IPS-NIHi11 (cell line): ENCODE measurements around the gene CPT1B.
"Not testable (repeated sequence)": the region's sequence is repeated elsewhere in the genome, so short reads cannot be mapped to it uniquely, and the experiment has no call there.

Source experiments
- DNase-seq: peaks from one replicate; pipeline ENCODE4 v3.0.0; 2012; ENCODE audit warnings: mixed read lengths, low spot score

Gene CPT1B

DNA sequence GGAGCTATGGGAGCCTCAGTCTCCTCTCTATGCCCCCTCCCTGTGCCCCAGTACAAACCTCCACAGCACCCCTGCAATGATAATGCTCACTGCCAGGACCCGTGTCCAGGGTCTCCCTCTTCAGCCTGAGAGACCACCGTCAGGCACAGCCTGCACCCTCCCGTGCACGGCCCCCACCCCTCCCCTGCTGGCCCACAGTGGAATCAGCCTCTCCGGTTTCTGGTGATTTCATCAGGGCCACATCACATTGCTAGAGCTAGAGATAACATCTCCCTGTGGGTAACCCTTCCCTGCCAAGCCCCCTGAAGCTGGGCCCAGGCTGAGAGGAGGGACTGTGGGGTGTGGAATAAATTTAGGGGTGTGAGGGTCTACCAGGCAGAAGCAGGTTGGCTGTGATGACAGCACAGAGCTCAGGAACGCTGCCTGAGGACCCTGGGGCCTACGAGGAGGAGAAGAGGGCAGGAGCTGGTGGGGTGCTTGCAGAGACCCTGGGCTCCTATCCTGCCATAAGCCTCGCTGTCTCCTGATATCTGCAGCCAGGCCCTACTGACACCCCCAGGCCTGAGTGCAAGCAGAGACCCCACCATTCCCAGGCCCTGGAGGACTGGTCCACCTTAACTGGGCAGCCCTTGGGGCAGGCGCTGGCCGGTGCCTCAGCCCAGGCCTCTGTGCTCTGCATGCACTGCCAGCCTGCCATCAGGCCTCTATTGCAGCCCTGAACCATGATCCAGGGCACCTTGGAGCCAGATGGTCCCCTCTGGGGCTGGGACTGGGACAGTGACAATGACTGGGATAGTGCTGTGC lies 32.5 kb downstream of the CPT1B start, which contains the start of gene KLHDC7B:
KLHDC7B (plus strand) TSS at position 378 of the 804 bp plus-strand sequence; CDS start at position 723, 345 bp downstream.
- no peak for DNase-seq

DNA sequence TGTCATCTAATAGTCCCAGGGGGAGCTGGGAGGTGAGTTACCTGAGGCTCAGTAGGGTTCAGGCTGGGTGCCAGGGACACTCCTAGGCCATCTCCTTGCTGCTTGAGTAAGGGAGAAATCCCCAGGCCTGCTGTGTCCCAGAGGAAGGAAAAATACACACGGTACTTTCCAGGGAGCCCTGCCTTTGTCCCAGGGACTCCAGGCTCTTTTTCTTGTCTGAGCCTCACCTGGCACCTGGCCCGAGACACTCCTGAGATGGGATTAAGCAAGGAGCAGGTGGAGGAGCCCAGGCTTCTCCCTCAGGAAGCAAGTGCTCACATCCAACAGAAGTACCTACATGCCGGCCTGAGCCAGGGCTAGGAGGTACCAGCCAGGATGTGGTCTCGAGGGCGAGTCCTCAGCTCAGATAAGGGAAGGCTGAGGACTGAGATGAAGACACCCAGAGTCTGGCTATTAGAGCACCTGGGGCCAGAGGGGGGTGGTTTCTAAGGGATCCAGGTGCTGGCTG lies 33.4 kb downstream of the CPT1B start:
- no peak for DNase-seq

DNA sequence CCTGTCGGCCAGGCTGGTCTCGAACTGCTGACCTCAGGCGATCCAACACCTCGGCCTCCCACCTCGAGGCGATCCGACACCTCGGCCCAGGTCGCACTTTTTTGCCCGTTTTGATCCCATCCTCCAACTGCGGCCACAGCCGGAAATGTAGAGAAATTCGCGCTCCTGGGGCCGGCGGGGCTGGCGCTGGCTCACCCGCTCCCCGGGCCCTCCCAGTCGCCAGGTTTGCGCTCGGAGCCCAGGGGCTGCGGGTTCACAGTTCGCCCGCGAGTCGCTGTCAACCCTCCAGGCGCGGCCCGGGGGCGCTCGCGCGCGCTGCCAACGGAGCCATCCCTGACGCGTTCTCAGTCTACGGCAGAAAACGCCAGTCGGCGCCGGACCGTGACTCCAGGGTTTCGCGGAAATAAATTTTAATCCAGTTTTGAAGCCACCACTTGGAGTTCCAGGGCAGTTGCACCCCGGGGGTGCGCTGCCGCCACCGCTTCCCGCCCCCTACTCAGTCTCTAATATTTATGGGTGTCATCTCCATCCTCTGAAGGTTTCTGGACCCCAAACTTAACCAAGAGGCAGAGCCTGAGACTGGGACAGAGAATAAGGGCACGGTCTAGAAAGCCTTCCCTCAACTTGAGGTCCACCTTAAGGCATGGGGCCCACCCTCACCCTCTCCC lies 34.0 kb downstream of the CPT1B start:
- DNase-seq = peak; percentile 98

DNA sequence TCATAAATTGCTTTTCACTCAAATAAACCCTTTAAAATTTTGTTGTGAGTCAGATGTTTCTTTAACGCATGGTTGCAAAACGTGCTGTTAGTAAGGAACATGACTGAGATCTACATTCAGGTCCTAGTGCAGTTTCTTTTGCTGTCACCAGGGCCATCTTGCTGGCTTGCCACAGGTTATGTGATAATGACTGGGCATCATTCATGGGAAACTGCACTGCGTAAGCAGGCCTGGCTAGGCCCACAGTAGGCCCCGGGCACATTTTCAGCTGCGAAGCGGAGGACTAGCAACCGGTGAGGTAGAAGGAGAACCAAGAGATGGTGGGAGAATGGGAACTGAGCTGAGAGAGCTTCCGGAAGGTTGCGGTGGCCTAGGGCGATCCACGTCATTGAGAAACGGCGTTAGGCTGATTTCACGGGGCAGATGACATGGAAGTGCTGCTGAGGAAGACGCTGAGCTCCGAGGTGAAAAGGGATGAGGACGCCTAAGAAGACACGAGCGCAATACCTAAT lies 35.8 kb downstream of the CPT1B start:
- no peak for DNase-seq

DNA sequence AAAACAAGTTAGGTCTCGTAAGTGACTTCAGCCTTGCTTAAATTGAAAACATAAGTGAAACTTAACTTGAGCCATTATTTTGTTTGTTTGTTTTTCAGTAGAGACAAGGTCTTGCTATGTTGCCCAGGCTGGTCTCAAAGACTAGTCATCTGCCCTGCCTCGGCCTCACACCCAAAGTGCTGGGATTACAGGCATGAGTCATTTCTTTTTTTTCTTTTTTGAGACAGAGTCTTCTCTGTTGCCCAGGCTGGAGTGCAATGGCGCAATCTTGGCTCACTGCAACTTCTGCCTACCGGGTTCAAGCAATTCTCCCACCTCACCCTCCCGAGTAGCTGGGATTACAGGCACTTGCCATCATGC lies 36.6 kb downstream of the CPT1B start:
- DNase-seq = not testable (repeated sequence)

DNA sequence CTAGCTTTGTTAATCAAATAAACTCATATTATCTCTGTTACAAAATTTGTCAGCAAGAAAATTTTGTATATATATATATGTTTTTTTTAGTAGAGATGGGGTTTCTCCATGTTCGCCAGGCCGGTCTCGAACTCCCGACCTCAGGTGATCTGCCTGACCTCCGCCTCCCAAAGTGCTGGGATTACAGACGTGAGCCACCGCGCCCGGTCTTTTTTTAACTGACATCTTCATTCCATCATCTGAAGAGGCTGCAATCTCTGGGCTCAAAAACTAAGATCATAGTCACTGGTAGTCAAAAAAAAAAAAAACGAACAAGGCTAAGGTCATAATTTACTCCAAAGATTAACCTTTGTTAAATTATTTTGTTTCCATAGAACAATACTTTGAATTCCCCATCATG lies 37.8 kb downstream of the CPT1B start:
- no peak for DNase-seq

DNA sequence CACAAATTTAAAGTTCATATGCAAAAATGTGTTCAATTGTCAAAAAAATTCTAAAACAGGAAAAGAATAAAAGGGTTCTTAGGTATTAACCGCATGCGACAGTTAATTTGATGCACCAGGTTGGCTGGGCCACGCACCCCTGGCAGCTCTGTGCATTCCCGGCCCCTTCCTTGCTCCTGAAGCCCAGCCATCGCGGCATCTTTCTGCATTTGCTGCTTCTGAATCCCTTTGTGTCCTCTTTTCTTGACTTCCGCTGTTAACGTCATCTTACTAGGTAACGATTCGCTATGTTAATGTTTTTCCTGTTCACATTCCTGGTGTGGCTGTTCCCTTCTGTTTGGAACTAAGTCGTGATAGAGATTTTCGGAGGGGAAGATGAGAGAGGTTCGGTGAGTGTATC lies 40.5 kb downstream of the CPT1B start:
- no peak for DNase-seq

DNA sequence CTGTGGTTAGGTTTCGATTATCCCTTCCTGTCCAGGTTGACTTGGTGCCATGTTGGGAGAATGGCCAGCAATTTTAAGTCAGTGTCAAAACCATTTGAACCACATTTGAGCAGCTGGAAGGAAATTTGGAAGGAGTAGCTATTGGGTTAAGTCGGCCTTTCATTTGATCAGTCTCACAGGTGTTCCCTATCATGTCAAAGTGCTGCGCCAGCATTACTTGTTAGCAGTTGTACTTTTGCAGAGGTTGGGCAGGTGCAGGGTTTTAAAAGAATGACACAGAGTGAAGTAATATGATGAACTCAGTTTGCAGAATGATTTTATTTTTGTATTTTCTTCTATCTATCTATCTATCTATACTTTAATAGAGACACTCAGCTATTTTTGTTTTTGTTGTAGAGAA lies 42.0 kb downstream of the CPT1B start:
- DNase-seq = no peak

DNA sequence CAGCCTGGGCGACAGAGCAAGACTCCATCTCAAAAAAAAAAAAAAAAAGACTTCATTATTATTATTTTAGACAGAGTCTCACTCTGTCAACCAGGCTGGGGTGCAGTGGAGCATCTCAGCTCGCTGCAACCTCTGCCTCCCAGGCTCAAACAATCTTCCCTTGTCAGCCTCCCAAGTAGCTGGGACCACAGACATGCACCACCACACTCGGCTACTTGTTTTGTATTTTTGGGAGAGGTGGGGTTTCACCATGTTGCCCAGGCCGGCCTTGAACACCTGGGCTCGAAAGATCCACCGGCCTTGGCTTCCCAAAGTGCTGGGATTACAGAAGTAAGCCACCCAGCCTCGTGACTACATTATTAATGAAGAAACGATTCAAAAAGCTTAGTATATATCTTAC lies 43.1 kb downstream of the CPT1B start:
- DNase-seq = no peak

DNA sequence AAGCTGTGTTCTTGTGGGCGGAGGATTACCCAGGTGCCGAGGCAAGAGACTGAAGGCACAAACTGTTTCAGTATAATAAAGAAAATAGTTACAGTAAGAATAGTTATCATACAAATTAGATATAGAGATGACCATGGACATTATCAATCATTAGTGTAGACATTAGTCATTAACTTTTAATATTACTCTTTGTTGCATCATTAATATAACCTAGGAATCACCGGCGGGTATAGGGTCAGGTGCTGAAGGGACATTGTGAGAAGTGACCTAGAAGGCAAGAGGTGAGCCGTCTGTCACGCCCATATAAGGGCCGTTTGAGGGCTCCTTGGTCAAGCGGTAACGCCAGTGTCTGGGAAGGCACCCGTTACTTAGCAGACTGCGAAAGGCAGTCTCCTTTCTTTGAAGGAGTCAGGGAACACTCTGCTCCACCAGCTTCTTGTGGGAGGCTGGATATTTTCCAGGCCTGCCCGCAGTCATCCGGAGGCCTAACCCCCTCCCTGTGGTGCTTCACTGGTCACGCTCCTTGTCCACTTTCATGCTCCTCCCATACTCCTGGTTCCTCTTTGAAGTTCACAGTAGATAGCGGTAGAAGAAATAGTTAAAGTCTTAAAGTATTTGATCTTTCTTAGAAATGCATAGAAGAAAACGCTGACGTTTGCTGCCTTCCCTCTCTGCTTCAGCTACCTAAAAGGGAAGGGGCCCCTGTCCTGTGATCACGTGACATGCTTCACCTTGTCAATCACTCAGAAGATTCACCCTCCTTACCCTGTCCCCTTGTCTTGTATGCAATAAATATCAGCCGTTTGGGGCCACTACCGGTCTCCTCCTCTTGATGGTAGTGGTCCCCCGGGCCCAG lies 44.1 kb downstream of the CPT1B start:
- DNase-seq = not testable (repeated sequence)

DNA sequence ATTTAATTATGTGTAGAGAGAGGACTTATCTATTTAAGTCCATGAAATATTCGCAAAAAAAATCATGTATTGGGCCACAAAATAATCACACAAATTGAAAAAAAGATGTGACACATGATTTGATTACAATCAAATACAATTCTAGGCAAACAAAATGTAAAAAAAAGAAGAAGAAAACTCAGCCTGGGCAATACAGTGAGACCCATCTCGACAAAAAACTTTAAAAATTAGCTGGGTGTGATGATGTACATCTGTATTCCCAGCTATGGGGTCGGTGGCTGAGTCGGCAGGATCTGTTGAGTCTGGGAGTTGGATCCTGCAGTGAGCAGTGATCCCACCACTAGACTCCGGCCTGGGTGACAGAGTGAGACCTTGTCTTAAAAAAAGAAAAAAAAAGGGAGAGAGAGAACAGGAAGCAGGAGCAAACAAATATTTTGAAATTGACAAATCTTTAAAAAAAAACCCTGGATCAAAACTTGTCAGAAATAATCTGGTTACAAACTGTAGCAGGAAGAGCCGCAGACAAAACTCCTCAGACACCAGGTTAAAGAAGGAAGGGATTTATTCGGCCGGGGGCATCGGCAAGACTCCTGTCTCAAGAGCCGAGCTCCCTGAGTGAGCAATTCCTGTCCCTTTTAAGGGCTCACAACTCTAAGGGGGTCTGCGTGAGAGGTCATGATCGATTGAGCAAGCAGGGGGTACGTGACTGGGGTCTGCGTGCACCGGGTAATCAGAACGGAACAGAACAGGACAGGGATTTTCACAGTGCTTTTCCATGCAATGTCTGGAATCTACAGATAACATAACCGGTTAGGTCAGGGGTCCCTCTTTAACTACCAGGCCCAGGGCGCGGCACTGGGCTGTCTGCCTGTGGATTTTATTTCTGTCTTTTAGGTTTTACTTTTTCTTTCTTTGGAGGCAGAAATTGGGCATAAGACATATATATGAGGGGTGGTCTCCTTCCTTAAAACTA lies 45.1 kb downstream of the CPT1B start:
- no peak for DNase-seq

DNA sequence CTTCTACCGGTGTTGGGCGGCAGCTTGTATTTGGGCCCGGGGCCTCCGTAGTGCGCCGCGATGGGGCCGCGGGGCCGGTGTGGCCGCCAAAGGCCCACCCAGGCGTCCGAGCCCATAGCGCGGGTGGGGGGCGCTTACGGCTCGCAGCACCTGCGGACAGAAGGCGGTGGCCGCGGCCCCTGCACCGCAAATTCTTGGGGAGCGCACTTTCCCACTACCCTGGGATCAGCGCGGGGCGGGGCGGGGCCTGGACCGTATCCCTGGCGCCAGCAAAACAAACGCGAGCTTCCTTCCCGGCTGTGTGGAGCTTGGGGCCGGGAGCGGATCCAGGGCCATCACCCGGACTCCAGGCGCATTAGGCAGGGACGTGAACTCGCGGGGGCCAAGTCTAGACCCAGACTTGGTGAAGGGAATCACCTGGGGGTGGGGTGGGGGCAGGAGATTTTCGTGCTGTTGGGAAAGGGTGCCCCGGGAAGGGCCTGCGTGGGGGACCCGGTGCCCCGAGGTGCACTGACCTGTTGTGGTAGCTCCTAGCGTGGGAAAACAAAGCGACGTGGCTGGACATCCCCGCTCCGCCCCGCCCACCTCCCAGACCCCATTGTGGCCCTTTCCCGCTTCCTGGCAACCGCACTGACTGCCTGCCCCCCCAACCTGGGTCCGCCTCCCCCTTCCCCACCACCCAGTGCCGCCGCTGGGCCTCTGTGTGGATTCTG lies 46.1 kb downstream of the CPT1B start:
- peak; percentile 69 for DNase-seq

DNA sequence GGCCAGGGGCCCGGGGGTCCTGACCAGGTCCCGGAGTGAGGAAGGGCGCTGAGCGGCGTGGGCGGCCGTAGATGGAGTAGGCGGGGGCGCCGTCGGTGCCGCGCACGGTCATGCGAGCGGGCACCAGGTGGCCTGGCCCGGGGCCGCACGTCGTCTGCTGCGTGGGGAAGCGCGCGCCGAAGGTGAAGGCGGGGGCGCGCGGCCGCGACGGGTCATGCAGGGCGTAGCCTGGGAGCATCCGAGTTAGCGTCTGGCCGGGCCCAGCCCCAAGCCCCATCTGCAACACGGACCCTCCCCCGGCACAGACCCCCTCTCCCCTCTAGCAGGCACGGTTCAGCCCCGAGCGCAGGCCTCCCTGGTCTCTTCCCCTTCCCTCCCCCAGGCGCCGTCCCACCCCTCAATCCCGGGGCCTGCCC lies 46.7 kb downstream of the CPT1B start:
- peak; percentile 51 for DNase-seq

DNA sequence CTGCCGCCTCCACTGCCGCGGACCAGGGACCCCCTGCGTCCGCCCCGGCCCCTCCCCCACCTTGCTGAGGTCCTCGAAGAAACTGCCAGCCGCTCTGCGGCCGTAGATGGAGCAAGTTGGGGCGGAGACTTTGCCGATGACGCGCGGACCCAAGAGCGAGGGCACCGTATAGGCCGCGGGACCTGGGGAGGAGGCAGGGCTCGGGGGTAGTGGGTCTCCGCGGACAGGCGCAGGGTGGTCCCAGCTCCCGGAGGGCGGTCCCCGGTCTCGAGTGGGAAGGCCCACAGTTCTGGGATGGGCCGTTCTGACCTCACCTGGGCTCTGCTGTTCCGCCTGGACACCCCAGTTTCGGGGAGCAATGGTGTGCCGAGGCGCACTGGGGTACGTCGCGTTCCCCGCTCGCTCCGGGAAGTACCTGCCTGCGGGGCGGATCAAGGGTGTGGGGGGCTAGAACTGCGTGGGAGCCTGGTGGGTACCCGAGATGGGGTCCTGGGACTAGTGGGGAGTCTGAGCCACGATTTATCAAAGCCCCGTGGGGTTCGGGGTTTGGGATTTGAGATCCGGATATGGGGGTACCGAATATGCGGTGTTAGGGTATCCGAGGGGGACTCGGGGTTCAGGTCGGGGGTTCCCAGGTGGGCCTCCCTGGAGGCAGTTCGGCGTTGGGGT lies 47.2 kb downstream of the CPT1B start:
- peak; percentile 77 for DNase-seq

DNA sequence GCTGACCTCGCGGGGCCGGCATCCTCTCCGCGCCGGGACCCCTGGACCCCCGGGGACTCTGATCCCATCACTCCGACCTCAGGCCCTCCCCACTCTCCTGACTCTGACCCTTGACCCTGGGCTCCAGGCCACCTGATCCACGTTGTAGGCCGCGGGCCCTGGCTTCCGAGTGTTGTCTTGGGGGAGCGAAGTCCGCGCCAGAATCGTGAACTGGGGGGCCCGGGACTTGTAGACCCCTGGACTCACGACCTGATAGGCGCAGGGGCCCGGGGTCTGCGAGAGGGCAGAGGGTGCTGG lies 47.7 kb downstream of the CPT1B start:
- peak; percentile 21 for DNase-seq

DNA sequence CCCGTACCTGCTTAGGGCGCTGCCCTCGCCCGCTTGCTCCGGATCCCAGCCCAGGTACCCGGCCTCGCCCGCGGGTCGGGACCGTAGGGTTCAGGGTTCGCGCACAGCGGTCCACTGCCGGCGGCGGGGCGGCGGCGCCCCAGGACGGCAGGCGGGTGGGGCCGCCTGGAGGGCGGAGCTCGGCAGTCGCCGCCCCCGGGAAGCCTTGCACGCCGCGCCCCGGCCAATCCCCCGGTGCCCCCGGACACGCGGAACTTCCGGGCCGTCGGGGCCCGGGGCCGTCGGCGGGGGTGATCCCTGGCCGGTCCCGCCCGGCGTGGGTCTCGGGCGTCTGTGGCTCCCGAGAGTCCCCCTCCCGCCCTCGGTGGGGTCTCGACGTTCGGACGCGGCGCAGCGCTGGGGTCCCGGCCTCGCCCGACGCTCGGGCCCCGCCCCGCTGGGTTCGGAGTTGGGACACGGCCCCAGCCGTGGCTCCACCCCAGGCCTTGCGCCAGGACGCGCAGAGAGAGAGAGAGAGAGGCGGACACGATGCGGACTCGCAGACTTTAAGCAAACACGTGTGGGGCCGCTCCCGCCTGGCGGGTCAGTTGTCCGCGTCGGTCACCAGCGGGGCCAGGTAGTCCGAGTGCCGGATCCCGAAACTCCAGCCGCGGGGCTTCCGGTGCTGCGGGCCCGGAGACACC lies 48.2 kb downstream of the CPT1B start, which contains the start of gene TYMP:
TYMP (minus strand) TSS at position 116 of the 683 bp plus-strand sequence. CDS start 303 bp downstream, outside the sequence.
- no peak for DNase-seq

DNA sequence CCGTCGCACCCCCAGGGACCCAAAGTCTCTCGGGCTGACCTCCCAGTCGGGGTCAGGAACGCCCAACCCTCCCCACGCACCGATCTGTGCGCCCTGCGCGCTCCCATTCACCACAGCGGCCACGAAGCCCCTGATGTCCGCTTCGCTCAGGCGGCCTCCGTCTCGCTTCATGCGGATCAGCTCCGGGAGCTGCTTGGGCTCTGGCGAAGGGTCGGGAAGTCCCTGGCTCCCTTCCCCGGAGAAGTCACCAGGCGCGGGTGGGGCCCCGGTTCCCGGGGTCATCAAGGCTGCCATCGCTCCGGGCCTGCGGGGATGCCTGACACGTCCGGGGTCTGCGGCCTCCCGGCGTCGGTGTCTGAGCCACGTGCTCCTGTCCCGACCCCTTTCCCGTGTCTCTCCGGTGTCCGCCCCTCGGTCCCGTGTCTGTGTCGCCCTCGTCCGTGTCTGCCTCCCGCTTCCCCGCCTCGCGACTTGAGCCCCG lies 48.8 kb downstream of the CPT1B start:
- DNase-seq = no peak

DNA sequence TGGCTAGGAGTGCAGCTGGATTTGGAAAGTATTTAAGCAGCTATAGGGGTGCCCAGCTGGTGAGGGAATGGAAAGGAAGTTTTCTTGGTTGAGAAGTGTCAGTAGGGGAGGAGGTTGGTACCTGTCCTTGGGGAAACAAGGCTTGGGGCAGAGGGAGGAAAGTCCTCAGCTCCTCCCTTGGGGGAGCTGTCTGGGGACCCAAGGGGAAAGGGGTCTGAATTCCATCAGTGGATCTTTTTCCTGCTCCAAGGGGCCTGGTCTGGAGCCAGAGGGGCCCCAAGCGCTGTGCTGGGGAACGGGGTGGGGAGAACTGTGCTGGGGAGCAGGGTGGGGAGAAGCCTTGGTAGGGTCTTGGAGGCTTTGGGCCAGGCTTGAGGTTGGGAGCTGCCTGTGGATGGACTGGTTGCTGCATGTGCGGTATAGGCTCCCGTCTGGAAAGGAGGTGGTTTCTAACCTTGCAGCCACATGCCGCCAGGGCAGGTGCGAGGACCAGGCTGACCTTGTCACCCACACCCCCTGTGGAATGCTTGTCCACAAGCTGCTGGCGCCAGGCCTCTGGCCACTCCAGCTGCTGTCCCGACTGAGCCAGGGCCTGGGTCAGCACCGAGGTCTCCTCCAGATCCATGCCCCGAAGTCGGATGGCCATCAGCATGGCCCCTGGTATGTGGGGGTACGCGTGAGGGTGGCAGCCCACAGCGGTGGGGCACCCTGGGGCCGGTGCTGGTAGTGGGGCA lies 49.4 kb downstream of the CPT1B start:
- DNase-seq = no peak
